Keratinocyte (primary cell): Measurements from ENCODE around the gene NBL1.

Source experiments
- CTCF ChIP-seq, 3 experiments: IDR thresholded peaks in 1 of 3; conservative IDR thresholded peaks in 1 of 3; optimal IDR thresholded peaks in 1 of 3; 2 replicates in 2 of 3; 3 replicates in 1 of 3; pipeline versions ENCODE3 to v1.5.1; 2011; ENCODE audit warnings: low read length in 3 of 3, mild to moderate bottlenecking in 3 of 3, moderate library complexity in 2 of 3, control low read depth in 1 of 3, inconsistent platforms in 1 of 3; ENCODE audit not compliant: insufficient read depth in 2 of 3; ENCODE audit errors: extremely low read depth in 1 of 3
- EZH2 ChIP-seq: IDR thresholded peaks from one replicate; pipeline ENCODE4 v1.6.1; 2012; ENCODE audit warnings: inconsistent platforms, mild to moderate bottlenecking, low read length, moderate library complexity

GRCh38 chr1:19599810-19600209 lies 44.3 kb upstream of the NBL1 start:
- TF ChIP-seq CTCF (optimal IDR thresholded peaks at IDR 0.05 in 1 of 3, IDR thresholded peaks at IDR 0.05 in 1 of 3, conservative IDR thresholded peaks at IDR 0.05 in 1 of 3; ENCODE audit: extremely low read depth in 1 of 3, insufficient read depth in 2 of 3, low read length in 3 of 3) = no peak
- TF ChIP-seq EZH2 = no peak
